Bronchial epithelial cell (primary cell): Measurements from ENCODE around the gene ZSWIM4. TPM values are rescaled to one million over a fixed set of nuclear protein-coding genes. Genes with fewer than 3 reads are reported as not detected.

Experiments
- DNase-seq: peaks from one replicate; pipeline ENCODE4 v3.0.0-alpha.2; 2010; ENCODE audit warnings: low read depth
- FAIRE-seq: peaks from 2 replicates; lab custom pipeline; 2011; peaks lifted over from hg19 to GRCh38; lab: Jason Lieb, UNC
- H3K27me3 ChIP-seq: 2 replicates; pipeline ENCODE4 v1.5.1; 2011; ENCODE audit warnings: low read length; ENCODE audit not compliant: control insufficient read depth, insufficient read depth
- H3K36me3 ChIP-seq: 2 replicates; pipeline ENCODE4 v1.5.1; 2011; ENCODE audit warnings: low read length; ENCODE audit not compliant: control insufficient read depth, insufficient read depth
- H3K4me3 ChIP-seq: 2 replicates; pipeline ENCODE4 v1.5.1; 2011; ENCODE audit warnings: mild to moderate bottlenecking, low read depth, low read length, control low read depth
- CTCF ChIP-seq: IDR thresholded peaks from 2 replicates; pipeline ENCODE4 v1.5.1; 2011; ENCODE audit warnings: mild to moderate bottlenecking, moderate library complexity, low read length, control low read depth, inconsistent platforms; ENCODE audit not compliant: insufficient read depth, severe bottlenecking
- total RNA-seq: library from RNA; depleted of rRNA; stranded (reverse); fragments of >200 nt; gene quantifications from 2 replicates; pipeline ENCODE4 v1.2.1, GENCODE V29; 2014

The ZSWIM4 gene
- total RNA-seq, 1 donor from 2014 or later, result 3.2 TPM

DNA sequence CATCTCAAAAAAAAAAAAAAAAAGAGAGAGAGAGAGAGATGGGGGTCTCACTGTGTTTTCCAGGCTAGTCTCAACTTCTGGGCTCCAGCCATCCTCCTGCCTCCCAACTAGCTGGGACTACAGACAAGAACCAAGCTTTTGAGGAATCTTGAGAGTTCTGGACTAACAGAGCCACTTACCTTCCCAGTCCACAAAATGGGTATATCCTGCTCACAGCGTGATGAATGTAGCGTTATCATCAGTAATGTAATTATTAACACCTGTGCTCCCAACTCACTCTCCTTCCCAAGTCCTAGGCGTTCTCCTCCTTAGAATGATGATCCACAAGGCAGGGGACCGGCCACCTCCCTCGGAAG is 77.1 kb downstream of the ZSWIM4 start:
- FAIRE-seq (no peak), DNase-seq (no peak)
- Histone ChIP-seq H3K4me3 (no peak overlapping the region), H3K36me3 (no peaks in the 10 kb centered on the region), H3K27me3 (peaks cover 2% of the 10 kb centered on the region)
- TF ChIP-seq CTCF, result no peak

- peaks cover 2% of the 10 kb centered on the region for H3K27me3 ChIP-seq
- FAIRE-seq (no peak), DNase-seq (no peak)
- peak; percentile 32 for TF ChIP-seq CTCF
- H3K4me3 ChIP-seq, result peak overlapping the region; percentile 28
- no peaks in the 10 kb centered on the region for H3K36me3 ChIP-seq
Observed at GRCh38 chr19:13872695-13873389, 77.6 kb downstream of the ZSWIM4 start.

DNA sequence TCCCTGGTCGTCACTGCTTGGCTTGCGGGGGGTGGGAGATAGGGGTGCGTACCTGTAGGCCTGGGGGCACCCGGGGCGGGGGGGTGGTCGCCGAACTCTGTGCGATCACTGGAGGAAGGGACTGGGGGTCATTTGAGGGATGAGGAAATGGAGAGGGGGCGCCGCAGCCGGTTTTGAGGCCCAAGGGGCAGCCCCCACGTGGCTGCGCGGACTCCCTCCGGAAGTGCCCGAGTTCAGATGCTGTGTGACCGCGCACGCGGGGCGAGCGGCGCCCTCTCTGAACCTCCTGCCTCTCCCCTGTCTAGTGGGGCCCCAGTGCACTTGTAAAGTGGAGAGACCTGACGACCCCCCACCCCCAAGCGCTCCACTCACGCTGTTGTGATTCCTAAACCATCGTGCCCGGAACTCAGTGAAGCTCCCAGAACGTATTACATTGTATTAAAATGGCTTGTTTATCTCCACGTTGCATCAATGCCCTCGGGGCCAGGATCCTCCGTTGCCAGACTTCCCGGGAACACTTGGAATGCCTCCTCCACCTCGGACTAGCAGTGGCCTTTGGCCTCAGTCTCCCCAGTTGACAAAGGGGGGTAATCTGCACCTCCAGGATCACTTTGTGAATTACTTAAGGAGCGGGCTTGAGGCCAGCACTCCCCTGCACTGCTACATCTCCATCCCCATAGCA is 78.7 kb downstream of the ZSWIM4 start:
- no peak for FAIRE-seq
- Histone ChIP-seq H3K27me3 (peaks cover 2% of the 10 kb centered on the region), H3K4me3 (no peak overlapping the region), H3K36me3 (no peaks in the 10 kb centered on the region)
- no peak for DNase-seq
- no peak for TF ChIP-seq CTCF

DNA sequence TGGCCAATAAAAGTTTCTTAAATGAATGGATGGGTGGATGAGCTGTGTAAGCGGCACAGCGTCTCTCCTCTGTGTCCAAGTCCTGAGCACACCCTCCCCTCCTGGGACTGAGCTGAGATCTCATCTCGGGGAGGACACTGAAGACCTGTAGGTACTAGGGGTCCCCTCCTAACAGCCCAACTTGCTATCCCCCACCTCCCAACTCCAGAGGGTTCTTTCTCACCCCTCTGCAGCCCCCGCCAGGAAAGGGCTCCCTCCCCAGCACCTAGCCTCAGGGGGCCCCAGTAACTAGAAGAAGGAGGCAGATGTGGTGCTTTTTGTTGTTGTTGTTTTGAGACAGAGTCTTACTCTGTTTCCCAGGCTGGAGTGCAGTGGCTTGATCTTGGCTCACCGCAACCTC is 80.6 kb downstream of the ZSWIM4 start:
- DNase-seq, result no peak
- H3K36me3 ChIP-seq, result no peaks in the 10 kb centered on the region
- TF ChIP-seq CTCF, result no peak
- H3K4me3 ChIP-seq, result no peak overlapping the region
- peaks cover 2% of the 10 kb centered on the region for H3K27me3 ChIP-seq
- no peak for FAIRE-seq

GRCh38 chr19:13876834-13877233 is 81.6 kb downstream of the ZSWIM4 start, which contains the start of gene NANOS3:
Gene NANOS3, plus strand, starts transcription at chr19:13877134. Its CDS starts 115 bp downstream, at chr19:13877249.
- no peaks in the 10 kb centered on the region for H3K36me3 ChIP-seq
- peaks cover 2% of the 10 kb centered on the region for H3K27me3 ChIP-seq
- H3K4me3 ChIP-seq, result no peak within 1 kb of the TSS
- TF ChIP-seq CTCF, result no peak
- FAIRE-seq (no peak), DNase-seq (no peak)
